RWPE2 (cell line): ENCODE results near the gene LITAF.

Source experiments
- ATAC-seq: fragments of 200-7000 bp; cut with Tn5 transposase; 3 replicates; pipeline ENCODE4 v1.9.1; 2021; ENCODE audit warnings: low read depth
- DNase-seq: peaks from one replicate; pipeline ENCODE4 v3.0.0-alpha.2; 2020; ENCODE audit warnings: low spot score
- H3K27ac ChIP-seq: fragments of 450-650 bp; 2 replicates; pipeline ENCODE4 v1.5.1; 2017; ENCODE audit warnings: mild to moderate bottlenecking; ENCODE audit not compliant: poor library complexity, severe bottlenecking
- H3K27me3 ChIP-seq: fragments of 250-450 bp; sonication (Bioruptor Pico); 2 replicates; pipeline ENCODE4 v1.5.1; 2021; ENCODE audit warnings: mild to moderate bottlenecking, moderate library complexity; ENCODE audit not compliant: insufficient read depth, poor library complexity, severe bottlenecking
- H3K36me3 ChIP-seq: fragments of 250-450 bp; sonication (Bioruptor Pico); 2 replicates; pipeline ENCODE4 v1.5.1; 2020; ENCODE audit warnings: low read depth, mild to moderate bottlenecking, moderate library complexity
- H3K4me1 ChIP-seq: fragments of 250-450 bp; sonication (Bioruptor Pico); 2 replicates; pipeline ENCODE4 v1.5.1; 2021; ENCODE audit warnings: mild to moderate bottlenecking, moderate library complexity; ENCODE audit not compliant: insufficient read depth, poor library complexity, severe bottlenecking
- H3K4me3 ChIP-seq: fragments of 250-450 bp; sonication (Bioruptor Pico); 2 replicates; pipeline ENCODE4 v1.5.1; 2021; ENCODE audit warnings: mild to moderate bottlenecking, moderate library complexity; ENCODE audit not compliant: severe bottlenecking
- H3K9me3 ChIP-seq: fragments of 250-450 bp; sonication (Bioruptor Pico); 2 replicates; pipeline ENCODE4 v1.5.1; 2021; ENCODE audit warnings: mild to moderate bottlenecking, moderate library complexity; ENCODE audit not compliant: severe bottlenecking
- TF ChIP-seq, protein P1 (sequence below): fragments of 450-650 bp; IDR thresholded peaks from one replicate; pipeline ENCODE4 v1.5.1; 2017; ENCODE audit warnings: mild to moderate bottlenecking, moderate library complexity; ENCODE audit not compliant: poor library complexity, severe bottlenecking

LITAF gene

DNA sequence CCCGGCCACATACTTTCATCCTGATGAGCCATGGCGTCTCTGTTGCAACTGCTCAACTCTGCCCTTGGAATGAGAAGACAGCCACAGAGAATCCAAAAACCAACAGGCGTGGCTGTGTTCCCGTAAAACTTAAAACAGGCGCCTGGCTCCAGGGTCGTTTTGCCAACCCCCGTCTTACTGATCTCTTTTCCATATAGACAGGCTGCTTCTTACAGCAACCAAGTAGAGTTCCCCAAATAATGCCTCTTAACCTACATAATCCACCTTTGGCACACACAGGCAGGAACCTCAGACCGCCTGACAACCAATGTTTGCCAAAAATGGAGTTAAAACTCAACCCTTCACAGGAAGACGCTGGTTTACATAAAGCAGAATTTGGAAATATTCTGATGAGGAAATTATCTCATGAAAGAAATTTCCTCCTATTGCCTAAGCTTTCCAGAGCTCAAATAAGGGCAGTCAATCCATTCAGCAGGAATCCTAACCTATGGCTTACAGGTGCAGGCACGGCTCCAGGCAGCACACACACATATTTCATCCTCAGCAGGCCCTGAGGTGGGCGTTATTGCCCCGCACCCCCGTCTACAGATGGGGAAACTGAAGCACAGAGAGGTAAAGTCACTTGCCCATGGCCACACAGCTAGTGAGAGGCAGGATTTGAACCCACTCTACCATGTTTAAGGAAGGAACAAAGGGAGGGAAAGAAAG, 35.8 kb downstream of the LITAF start:
- Histone ChIP-seq H3K4me3 (no peak overlapping the region), H3K27me3 (no peaks in the 10 kb centered on the region), H3K4me1 (no peaks in the 10 kb centered on the region), H3K9me3 (no peaks in the 10 kb centered on the region), H3K27ac (no peak overlapping the region), H3K36me3 (peaks cover 81% of the 10 kb centered on the region)
- TF ChIP-seq, protein P1, sequence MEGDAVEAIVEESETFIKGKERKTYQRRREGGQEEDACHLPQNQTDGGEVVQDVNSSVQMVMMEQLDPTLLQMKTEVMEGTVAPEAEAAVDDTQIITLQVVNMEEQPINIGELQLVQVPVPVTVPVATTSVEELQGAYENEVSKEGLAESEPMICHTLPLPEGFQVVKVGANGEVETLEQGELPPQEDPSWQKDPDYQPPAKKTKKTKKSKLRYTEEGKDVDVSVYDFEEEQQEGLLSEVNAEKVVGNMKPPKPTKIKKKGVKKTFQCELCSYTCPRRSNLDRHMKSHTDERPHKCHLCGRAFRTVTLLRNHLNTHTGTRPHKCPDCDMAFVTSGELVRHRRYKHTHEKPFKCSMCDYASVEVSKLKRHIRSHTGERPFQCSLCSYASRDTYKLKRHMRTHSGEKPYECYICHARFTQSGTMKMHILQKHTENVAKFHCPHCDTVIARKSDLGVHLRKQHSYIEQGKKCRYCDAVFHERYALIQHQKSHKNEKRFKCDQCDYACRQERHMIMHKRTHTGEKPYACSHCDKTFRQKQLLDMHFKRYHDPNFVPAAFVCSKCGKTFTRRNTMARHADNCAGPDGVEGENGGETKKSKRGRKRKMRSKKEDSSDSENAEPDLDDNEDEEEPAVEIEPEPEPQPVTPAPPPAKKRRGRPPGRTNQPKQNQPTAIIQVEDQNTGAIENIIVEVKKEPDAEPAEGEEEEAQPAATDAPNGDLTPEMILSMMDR: no peak
- no peak for ATAC-seq
- no peak for DNase-seq

DNA sequence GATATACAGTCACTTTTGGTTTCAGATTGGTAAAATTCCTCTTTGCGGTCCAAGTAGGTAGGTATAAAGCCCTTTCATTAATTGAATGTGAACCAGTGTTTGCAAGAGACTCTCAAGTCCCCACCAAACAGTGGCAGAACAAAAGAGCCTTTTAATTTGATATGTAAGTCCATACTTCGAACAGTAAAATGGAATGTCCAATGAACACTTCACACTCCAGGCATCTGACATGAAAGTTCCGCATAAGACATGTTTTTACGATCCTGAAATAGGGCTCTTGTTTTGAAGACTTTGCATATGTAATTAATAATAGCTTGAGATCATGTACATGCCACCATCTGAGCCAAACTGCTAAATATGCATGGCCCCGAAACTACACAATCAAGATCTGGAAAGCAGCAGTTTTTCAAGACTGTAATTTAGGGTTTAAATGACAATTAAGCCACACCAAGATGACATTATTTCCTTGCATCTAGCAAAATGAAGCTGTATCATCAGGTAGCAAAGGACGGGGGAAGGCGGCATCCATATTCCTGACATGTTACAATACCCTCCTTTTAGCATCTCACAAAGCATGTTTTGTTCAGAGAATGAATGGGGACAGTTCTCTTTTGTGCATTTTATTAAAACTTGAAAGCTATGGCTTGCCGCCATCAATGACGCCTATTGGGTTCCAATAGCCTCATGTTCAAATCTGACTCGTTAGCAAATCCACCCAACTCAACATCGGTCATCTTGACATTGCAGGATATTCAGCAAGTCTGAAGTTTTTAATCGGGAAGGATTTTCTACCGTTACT, 39.4 kb downstream of the LITAF start:
- TF ChIP-seq, protein P1: no peak
- Histone ChIP-seq H3K27me3 (no peaks in the 10 kb centered on the region), H3K4me3 (no peak overlapping the region), H3K4me1 (no peaks in the 10 kb centered on the region), H3K36me3 (peaks cover 44% of the 10 kb centered on the region), H3K27ac (no peak overlapping the region), H3K9me3 (no peaks in the 10 kb centered on the region)
- ATAC-seq: no peak
- DNase-seq: no peak

DNA sequence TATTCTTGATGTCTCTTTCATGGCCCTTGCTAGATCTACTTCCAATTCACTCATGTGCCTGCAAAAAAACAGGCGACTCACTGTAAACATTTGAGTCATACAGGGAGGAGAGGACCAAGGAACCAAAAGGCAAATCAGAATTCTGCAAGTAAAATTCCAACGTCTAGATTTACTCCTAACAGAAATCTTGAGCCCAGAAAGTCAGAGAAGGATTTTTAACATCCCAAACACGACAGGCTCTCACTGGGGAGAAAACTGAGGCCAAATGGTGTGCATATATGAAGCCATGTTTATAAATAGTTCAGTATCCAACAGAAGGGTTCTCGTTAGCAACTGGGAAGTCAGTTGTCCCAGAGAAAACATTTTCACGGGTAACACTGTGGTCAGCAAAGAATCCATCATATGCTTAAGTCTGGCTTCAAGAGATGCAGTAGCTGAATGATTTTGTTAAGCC, 40.1 kb downstream of the LITAF start:
- TF ChIP-seq, protein P1: no peak
- no peaks in the 10 kb centered on the region for H3K9me3 ChIP-seq
- H3K4me1 ChIP-seq: no peaks in the 10 kb centered on the region
- DNase-seq (no peak), ATAC-seq (no peak)
- no peaks in the 10 kb centered on the region for H3K27me3 ChIP-seq
- H3K36me3 ChIP-seq: peaks cover 38% of the 10 kb centered on the region
- no peak overlapping the region for H3K27ac ChIP-seq
- no peak overlapping the region for H3K4me3 ChIP-seq

DNA sequence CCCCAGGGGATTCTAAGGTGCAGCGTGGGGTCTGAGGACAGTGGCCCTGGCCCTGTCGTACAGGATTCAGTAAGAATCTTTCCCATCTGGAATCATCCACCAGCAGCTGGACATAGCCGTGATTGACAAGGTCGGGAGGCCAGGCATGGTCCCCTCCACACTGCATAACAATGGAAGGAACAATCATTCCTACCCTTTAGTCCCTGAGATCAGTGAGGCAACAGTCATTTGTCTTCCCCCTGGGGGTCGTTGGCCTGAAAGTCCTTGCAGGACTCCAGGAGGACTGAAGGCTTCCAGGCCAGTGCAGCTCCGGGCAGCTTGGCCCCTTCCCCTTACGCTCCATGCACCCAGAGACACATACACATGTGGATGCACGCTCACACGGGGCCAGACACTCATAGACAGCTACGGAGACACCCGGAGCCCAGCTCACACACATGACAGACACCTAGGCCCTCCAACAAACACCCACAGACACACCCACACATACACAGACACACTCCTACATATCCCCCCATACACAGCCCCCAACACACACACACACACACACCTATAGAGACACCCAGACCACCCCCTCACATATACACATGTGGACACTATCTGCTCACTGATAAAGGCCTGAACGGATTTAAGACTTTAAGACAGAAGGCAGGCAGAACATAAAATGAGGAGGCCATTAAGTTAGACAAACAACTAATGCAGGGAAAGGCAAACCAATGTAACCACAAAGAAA, 42.9 kb downstream of the LITAF start:
- no peaks in the 10 kb centered on the region for H3K9me3 ChIP-seq
- ATAC-seq (no peak), DNase-seq (no peak)
- TF ChIP-seq, protein P1: no peak
- H3K4me3 ChIP-seq: no peak overlapping the region
- no peaks in the 10 kb centered on the region for H3K27me3 ChIP-seq
- no peak overlapping the region for H3K27ac ChIP-seq
- H3K4me1 ChIP-seq: no peaks in the 10 kb centered on the region
- H3K36me3 ChIP-seq: peaks cover 9% of the 10 kb centered on the region
